HEK293 (cell line): ENCODE measurements around the gene MYL4.

ENCODE experiments used
- TF ChIP-seq, protein P1 (sequence below): fragments of 450-650 bp; formaldehyde crosslinking; IDR thresholded peaks from 2 replicates; pipeline ENCODE4 v1.5.1; 2016; ENCODE audit warnings: missing biosample characterization, missing genetic modification characterization

Gene MYL4

DNA sequence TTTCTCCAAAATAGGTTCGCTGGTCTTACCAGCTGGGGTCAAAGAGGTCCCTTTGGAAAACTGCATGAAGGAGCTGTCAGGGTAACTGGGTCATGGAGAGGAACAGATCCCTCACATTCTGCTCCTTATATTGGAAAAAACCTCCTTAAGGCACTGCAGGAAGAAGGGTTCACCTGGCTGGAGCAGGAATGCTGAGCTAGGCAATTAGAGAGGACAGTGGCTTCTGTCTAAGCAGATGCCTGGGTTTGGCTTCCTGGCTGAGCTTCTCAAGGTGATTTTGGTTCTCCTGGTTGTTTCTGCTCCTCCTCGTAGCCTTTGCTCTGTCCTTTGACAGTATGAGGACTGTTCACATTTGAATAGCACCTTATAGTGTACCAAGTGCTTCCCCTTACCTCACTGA, 64.1 kb downstream of the MYL4 start (continued):
- TF ChIP-seq, protein P1, sequence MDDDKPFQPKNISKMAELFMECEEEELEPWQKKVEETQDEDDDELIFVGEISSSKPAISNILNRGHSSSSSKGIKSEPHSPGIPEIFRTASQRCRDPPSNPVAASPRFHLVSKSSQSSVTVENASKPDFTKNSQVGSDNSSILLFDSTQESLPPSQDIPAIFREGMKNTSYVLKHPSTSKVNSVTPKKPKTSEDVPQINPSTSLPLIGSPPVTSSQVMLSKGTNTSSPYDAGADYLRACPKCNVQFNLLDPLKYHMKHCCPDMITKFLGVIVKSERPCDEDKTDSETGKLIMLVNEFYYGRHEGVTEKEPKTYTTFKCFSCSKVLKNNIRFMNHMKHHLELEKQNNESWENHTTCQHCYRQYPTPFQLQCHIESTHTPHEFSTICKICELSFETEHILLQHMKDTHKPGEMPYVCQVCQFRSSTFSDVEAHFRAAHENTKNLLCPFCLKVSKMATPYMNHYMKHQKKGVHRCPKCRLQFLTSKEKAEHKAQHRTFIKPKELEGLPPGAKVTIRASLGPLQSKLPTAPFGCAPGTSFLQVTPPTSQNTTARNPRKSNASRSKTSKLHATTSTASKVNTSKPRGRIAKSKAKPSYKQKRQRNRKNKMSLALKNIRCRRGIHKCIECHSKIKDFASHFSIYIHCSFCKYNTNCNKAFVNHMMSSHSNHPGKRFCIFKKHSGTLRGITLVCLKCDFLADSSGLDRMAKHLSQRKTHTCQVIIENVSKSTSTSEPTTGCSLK = no peak
